ENCODE results near the gene ZNF619. TPM values are rescaled to one million over a fixed set of nuclear protein-coding genes. Genes with fewer than 3 reads are reported as not detected.

The ZNF619 gene
- total and polyA plus RNA-seq, 9 of the 15 experiments (the other 6 are each of a cell fraction or from before 2014, with no cell fraction given), result 1.3 to 9.1 (median 6.3) TPM

GRCh38 chr3:40456940-40457823 is 19.7 kb upstream of the ZNF619 start, which contains the start of gene RPL14 (continued):
- TF ChIP-seq, protein P1, sequence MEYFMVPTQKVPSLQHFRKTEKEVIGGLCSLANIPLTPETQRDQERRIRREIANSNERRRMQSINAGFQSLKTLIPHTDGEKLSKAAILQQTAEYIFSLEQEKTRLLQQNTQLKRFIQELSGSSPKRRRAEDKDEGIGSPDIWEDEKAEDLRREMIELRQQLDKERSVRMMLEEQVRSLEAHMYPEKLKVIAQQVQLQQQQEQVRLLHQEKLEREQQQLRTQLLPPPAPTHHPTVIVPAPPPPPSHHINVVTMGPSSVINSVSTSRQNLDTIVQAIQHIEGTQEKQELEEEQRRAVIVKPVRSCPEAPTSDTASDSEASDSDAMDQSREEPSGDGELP (CRISPR knock-in tag; IDR thresholded peaks at IDR 0.05; ENCODE audit: borderline replicate concordance), result peak; percentile 73; the same call in 1 of the 2 replicates
- peak in 1 of 2 experiments; percentile 24; a peak in 2 of 4 replicates for TF ChIP-seq SRF (CRISPR knock-in tag; IDR thresholded peaks at IDR 0.05)
- 0 out of 2 replicates have a peak, but pooled peaks have one; percentile 47 for TF ChIP-seq CEBPG (CRISPR knock-in tag; IDR thresholded peaks at IDR 0.05)
- no peak for TF ChIP-seq CEBPG (tag; conservative IDR thresholded peaks at IDR 0.05 in 1 of 2, IDR thresholded peaks at IDR 0.05 in 1 of 2)
- no peak for TF ChIP-seq YBX1 (IDR thresholded peaks at IDR 0.05)
- TF ChIP-seq, protein P2, sequence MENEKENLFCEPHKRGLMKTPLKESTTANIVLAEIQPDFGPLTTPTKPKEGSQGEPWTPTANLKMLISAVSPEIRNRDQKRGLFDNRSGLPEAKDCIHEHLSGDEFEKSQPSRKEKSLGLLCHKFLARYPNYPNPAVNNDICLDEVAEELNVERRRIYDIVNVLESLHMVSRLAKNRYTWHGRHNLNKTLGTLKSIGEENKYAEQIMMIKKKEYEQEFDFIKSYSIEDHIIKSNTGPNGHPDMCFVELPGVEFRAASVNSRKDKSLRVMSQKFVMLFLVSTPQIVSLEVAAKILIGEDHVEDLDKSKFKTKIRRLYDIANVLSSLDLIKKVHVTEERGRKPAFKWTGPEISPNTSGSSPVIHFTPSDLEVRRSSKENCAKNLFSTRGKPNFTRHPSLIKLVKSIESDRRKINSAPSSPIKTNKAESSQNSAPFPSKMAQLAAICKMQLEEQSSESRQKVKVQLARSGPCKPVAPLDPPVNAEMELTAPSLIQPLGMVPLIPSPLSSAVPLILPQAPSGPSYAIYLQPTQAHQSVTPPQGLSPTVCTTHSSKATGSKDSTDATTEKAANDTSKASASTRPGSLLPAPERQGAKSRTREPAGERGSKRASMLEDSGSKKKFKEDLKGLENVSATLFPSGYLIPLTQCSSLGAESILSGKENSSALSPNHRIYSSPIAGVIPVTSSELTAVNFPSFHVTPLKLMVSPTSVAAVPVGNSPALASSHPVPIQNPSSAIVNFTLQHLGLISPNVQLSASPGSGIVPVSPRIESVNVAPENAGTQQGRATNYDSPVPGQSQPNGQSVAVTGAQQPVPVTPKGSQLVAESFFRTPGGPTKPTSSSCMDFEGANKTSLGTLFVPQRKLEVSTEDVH (IDR thresholded peaks at IDR 0.05; ENCODE audit: low read depth, partially characterized antibody), result no peak
- 0 out of 2 replicates have a peak, but pooled peaks have one; percentile 70 for TF ChIP-seq RREB1 (CRISPR knock-in tag; IDR thresholded peaks at IDR 0.05)
- TF ChIP-seq ZNF232 (CRISPR knock-in tag; IDR thresholded peaks at IDR 0.05), result peak; percentile 92
- TF ChIP-seq ZNF212 (CRISPR knock-in tag; IDR thresholded peaks at IDR 0.05), result peak; percentile 46; the same call in 1 of the 2 replicates
- TF ChIP-seq FOXK1 (CRISPR knock-in tag; IDR thresholded peaks at IDR 0.05; ENCODE audit: borderline replicate concordance), result no peak; the same call in 1 of the 2 replicates
- no peak for TF ChIP-seq ETS2 (tag; IDR thresholded peaks at IDR 0.05; ENCODE audit: borderline replicate concordance, poor library complexity, severe bottlenecking)
- TF ChIP-seq, protein P3, sequence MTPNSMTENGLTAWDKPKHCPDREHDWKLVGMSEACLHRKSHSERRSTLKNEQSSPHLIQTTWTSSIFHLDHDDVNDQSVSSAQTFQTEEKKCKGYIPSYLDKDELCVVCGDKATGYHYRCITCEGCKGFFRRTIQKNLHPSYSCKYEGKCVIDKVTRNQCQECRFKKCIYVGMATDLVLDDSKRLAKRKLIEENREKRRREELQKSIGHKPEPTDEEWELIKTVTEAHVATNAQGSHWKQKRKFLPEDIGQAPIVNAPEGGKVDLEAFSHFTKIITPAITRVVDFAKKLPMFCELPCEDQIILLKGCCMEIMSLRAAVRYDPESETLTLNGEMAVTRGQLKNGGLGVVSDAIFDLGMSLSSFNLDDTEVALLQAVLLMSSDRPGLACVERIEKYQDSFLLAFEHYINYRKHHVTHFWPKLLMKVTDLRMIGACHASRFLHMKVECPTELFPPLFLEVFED (CRISPR knock-in tag; conservative IDR thresholded peaks at IDR 0.05), result 0 out of 2 replicates have a peak, but pooled peaks have one; percentile 10

Data from K562 (cell line).